Activated T-helper 9 cell treated with anti-CD3 and anti-CD28 coated beads, Interleukin-2, amount 50 U/mL, for 16 hours (primary cell): ENCODE measurements around the gene ADGRB3.
"Not testable (repeated sequence)": the region's sequence is repeated elsewhere in the genome, so short reads cannot be mapped to it uniquely, and the experiment has no call there.

ENCODE experiments used
- DNase-seq: peaks from one replicate; pipeline ENCODE4 v3.0.0-alpha.2; 2020; ENCODE audit warnings: low read depth

Gene ADGRB3

GRCh38 chr6:68741501-68742386 lies 106.7 kb downstream of the ADGRB3 start:
- DNase-seq, result no peak

- no peak for DNase-seq
Measured at GRCh38 chr6:68743099-68743498, 108.0 kb downstream of the ADGRB3 start.

- DNase-seq, result not testable (repeated sequence)
Measured at GRCh38 chr6:68744376-68744775, 109.3 kb downstream of the ADGRB3 start.

DNA sequence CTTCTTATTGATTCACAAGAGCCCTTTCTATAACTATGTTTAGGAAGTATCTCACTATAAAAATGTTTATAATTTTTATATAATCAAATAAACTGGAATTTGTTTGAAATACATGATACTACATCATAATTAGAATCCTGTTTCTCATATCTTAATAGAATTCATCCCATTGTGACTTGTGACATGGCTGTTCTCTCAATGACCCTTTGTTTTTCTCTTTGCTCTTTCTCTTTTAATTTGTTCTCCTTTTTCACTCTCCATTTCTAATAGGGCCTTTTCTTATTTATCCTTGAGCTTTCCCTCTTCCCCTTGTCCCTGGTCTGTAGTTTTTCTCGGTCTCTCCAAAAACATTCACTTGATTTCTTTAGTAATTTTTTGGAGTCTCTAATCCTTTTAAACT lies 111.3 kb downstream of the ADGRB3 start:
- no peak for DNase-seq

DNA sequence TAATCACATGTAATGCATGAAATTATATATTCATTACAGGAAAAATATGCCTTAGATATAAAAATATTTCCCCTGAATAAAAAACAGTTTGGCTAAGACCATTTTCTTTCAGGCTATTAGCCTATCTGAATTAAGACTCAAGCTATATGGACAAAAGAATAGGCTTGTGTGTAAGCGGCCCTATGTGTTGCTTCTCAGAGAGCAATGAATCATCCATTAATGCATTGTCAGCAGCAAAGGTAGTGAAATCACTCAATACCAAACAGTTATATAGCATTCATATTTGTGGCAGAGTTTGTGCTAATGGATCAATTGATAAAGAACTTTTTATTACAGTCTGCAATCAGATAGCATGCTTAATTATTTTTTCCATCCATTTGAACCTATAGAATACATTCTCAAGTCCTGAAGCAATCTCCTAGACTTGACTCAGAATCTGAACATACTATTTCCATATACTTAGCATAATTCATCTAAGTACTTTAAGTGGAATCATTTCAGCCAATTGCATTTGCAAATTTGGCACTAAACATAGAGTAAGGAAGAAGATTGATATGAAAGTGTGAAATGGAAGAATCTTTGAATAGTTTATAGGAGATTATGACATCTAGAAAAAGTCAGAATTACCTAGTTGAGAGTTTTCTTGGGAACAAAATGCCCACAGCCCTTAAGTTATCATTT lies 112.2 kb downstream of the ADGRB3 start:
- DNase-seq, result no peak

GRCh38 chr6:68747832-68748231 lies 112.8 kb downstream of the ADGRB3 start:
- not testable (repeated sequence) for DNase-seq

- no peak for DNase-seq
Measured at GRCh38 chr6:68754681-68755213, 119.7 kb downstream of the ADGRB3 start.

DNA sequence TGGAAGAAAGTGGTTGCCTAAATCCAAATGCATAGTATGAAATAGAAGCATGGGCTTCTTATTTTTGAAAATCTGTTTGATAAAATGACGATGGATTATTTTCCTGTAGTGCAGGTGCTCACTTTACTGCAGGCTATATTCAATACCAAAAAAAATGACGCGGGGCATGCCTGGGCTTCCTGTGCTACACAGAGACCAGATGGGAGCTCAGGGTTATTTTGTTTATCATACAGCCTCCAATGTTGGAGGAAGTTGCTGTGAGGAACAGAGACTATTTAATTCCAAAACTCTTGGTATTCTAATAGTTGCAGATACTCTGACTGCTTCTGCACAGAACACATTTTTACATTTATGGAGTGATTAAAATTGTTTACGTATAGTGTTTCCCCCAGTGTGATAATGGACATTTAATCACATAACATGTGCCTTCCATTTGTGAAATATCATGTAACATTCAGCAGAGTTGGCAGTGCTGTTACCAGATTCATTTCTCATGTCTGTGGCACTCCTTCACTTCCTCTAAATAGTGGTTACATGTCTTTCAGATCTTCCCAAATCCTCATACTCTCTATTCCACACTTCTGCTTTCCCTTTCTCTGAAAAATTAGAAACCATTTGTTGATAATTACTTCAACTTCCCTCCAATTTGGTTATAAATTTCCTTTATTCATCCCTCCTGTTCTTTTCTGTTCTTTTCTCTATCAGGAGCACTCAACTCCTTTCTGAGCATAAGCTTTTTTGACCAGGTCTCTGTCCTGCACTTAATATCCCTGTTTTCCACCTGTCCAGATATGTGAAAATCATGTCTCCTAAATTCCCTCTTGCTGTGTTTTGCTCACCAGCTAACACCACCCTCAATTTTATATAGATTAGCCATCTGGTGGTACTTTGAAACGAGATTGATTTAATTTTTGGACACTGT lies 121.6 kb downstream of the ADGRB3 start:
- DNase-seq, result no peak

GRCh38 chr6:68757821-68758220 lies 122.7 kb downstream of the ADGRB3 start:
- no peak for DNase-seq

DNA sequence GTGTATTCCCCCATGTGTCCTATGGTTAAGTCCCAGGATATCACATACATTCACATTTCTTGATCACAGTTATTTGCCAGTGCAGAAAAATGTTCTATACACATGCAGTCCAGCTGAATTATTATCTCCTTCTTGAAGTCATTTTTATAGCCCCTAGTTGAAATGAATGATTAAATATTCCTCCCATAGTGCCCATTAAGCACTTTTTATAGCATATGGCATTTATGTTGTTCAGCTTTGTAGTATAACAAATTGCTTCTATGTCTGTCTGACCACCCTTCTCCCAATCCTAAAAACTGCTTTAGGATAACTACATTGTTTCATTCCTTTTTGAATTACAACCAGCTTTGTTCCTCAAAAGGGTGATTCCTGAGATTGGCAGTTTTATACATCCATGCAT lies 123.5 kb downstream of the ADGRB3 start:
- no peak for DNase-seq

DNA sequence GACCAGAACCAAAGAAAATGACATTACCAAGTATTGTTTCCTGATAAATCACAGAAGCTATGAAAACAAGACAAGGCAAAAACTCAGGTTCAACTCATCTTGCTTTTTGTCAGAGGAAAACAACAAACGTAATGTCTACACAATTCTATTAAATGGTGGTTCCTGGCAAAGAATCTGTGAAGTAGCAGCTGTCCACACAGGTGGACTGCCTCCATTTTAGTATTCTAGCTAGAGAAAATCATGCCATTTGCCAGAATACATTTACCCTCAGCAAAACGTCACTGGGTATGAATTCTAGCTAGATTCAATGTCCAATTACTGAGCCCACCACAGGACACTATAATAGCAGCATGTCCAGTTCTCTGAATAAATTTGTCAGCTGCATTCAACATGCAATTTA lies 125.4 kb downstream of the ADGRB3 start:
- no peak for DNase-seq

GRCh38 chr6:68760941-68761676 lies 126.0 kb downstream of the ADGRB3 start:
- DNase-seq, result no peak

DNA sequence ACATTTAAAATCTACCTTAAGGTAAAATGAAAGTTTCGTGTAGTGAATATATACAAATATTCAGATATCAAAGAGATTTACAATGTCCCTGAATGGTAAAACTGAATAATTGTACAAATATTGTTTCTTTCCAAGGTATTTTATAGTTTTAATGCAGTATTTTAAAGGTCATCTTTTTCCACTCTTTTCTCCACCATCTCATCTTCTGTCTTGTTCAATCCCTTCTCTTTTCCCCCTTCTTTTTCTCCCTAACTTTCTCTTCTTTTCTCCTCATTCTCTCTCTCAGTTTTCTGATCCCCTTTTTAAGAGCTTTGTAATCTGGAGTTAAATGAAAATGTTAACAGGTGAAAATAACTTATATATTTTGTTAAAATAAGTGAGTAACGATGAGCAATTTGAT lies 126.9 kb downstream of the ADGRB3 start:
- no peak for DNase-seq

- DNase-seq, result no peak
Measured at GRCh38 chr6:68771426-68771825, 136.3 kb downstream of the ADGRB3 start.

GRCh38 chr6:68774843-68775242 lies 139.8 kb downstream of the ADGRB3 start:
- no peak for DNase-seq

- DNase-seq, result no peak
Measured at GRCh38 chr6:68776354-68776753, 141.3 kb downstream of the ADGRB3 start.

DNA sequence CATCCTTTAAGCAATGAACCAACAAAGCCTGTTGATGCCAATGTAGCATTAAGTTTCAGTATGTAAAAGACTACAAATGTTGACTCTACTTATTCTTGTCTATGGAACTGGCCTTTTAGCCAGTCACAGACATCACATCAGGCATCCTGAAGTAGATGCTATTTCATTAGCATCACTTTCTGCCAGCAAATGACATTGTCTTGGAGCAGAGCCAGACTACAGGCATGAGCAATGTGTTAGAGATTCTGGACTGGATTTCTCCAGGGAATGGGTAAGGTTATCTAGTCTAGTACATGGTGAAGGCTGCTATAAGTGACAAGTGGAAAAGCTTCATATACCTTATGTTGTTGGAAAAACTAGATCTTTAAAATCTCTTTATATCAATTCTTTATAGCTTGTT lies 142.9 kb downstream of the ADGRB3 start:
- DNase-seq, result no peak

DNA sequence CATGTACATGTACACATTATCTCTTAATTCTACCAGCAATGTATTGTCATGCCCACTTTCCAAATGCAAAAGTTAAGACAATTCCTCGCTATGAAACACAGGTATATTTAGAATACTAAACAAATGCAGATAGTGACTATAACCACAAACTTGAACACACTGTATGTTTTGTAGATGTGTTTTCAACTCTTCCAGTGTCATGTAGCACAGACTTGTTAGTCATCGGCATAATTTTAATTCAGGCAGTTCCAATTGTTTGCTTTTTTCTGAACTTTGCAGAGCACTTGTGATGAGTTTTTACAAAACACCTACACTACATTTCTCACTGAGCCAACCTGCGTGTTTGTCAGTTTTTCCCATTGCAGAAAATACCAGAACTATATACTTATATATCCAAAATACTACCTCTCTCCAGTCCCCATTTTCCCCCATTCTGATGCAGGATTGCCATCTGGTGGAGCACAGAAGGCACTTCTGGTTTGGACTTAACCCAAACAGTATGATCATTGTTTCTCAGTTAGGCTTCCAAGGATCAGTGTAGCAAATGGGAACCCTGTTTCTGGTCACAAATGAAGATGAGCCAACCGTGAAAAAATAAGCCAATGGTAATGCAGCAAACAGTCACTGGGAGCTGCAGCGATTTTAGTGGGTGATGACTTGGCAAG lies 143.4 kb downstream of the ADGRB3 start:
- DNase-seq, result no peak

DNA sequence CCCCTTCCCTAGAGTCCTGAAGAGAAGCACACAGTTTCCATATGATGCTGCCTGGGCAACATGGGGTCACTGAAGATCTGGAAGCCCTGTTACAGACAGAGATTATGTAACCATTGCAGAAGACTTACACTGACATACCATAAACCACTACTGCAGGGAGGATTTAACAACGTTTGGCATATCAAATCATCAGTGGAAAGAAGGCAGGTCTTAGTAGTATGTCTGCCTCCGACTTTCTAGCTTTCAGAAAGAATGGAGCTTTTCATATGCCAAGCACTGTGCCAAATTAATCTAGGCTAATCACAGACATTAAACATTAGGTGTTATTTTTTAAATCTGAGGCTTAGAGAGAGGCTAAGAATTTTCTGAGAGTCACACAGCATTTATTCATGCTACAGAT lies 144.3 kb downstream of the ADGRB3 start:
- DNase-seq, result no peak

DNA sequence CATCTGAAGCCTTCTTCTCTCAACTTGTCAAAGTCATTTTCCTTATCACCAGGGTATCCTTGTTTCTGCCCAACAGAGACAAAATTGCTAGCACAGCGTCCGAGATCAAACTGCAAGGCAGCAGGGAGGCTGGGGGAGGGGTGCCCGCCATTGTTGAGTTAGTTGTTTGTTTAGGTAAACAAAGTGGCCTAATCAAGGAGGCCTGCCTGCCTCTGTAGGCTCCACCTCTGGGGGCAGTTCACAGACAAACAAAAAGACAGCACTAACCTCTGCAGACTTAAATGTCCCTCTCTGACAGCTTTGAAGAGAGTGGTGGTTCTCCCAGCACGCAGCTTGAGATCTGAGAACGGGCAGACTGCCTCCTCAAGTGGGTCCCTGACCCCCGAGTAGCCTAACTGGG lies 155.0 kb downstream of the ADGRB3 start:
- not testable (repeated sequence) for DNase-seq

DNA sequence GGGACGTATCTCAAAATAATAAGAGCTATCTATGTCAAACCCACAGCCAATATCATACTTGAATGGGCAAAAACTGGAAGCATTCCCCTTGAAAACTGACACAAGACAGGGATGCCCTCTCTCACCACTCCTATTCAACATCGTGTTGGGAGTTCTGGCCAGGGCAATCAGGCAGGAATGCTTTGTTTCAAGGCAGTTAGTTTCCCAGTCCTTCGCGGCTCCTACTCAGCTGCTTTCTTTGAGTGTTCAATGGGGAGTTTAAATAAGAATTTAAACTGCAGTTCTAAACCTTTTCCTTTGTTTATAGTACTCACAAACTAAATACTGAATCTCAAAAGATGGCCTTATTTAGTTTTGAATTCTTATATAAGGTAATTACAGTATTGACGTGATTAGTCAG lies 179.9 kb downstream of the ADGRB3 start:
- DNase-seq, result not testable (repeated sequence)
